PC-9 (cell line): ENCODE results near the gene TTC23. TPM values are rescaled to one million over a fixed set of nuclear protein-coding genes. Genes with fewer than 3 reads are reported as not detected.

ENCODE experiments used
- BruUV-seq: library from RNA; stranded (reverse); fragments of 400-500 nt; replicated peaks from 2 replicates; lab custom pipeline; 2021; lab: Mats Ljungman, UMichigan
- CTCF ChIA-PET: fragments of 300-600 bp; sonication (Branson Sonifier 250); formaldehyde crosslinking; loops from one replicate; lab custom pipeline; 2022; ENCODE audit warnings: antibody characterized with exemption; lab: Charles Lee
- POLR2A ChIA-PET: fragments of 300-600 bp; sonication (Branson Sonifier 250); formaldehyde crosslinking; loops from one replicate; lab custom pipeline; 2022; ENCODE audit warnings: antibody characterized with exemption; ENCODE audit not compliant: unreplicated experiment; lab: Charles Lee
- DNase-seq, 2 experiments: peaks; one replicate each; pipeline versions ENCODE4 v3.0.0 to v3.0.0-alpha.2; 2015 to 2022; ENCODE audit warnings: mixed read lengths in 1 of 2
- H2AFZ ChIP-seq: fragments of 200-600 bp; sonication (generic); 2 replicates; pipeline ENCODE4 v1.8.1; 2017; ENCODE audit warnings: antibody characterized with exemption
- H3F3A ChIP-seq: fragments of 200-600 bp; sonication (generic); 2 replicates; pipeline ENCODE4 v1.8.1; 2017; ENCODE audit warnings: antibody characterized with exemption, mild to moderate bottlenecking, low read depth; ENCODE audit not compliant: insufficient read depth
- H3K27ac ChIP-seq: fragments of 200-600 bp; sonication (generic); 2 replicates; pipeline ENCODE4 v1.6.1; 2016; ENCODE audit warnings: mixed run types
- H3K27me3 ChIP-seq: fragments of 200-600 bp; sonication (generic); 2 replicates; pipeline ENCODE4 v1.6.1; 2016; ENCODE audit warnings: low read depth, mixed run types; ENCODE audit not compliant: insufficient read depth
- H3K36me3 ChIP-seq: fragments of 200-600 bp; sonication (generic); 2 replicates; pipeline ENCODE4 v1.6.1; 2016; ENCODE audit warnings: low read depth, mixed run types
- H3K4me1 ChIP-seq: fragments of 200-600 bp; sonication (generic); replicated peaks from 2 replicates; pipeline ENCODE4 v1.6.1; 2016; ENCODE audit warnings: mixed run types; ENCODE audit not compliant: insufficient read depth
- H3K4me2 ChIP-seq: fragments of 200-600 bp; sonication (generic); 2 replicates; pipeline ENCODE4 v1.6.1; 2017; ENCODE audit warnings: mixed run types
- H3K4me3 ChIP-seq: fragments of 200-600 bp; sonication (generic); 2 replicates; pipeline ENCODE4 v1.6.1; 2016; ENCODE audit warnings: mixed run types
- H3K79me2 ChIP-seq: fragments of 200-600 bp; sonication (generic); 2 replicates; pipeline ENCODE4 v1.6.1; 2017; ENCODE audit warnings: low read depth, mixed run types
- H3K9me2 ChIP-seq: fragments of 200-600 bp; sonication (generic); 2 replicates; pipeline ENCODE4 v1.8.1; 2017; ENCODE audit warnings: mild to moderate bottlenecking; ENCODE audit not compliant: insufficient read depth
- H3K9me3 ChIP-seq: fragments of 200-600 bp; sonication (generic); 2 replicates; pipeline ENCODE4 v1.8.1; 2016; ENCODE audit warnings: low read depth; ENCODE audit not compliant: insufficient read depth
- H4K20me1 ChIP-seq: fragments of 200-600 bp; sonication (generic); 2 replicates; pipeline ENCODE4 v1.8.1; 2017; ENCODE audit not compliant: insufficient read depth
- CTCF ChIP-seq: fragments of 200-600 bp; sonication (generic); conservative IDR thresholded peaks from 2 replicates; pipeline ENCODE4 v1.6.1; 2017; ENCODE audit warnings: mixed run types, antibody characterized with exemption, mild to moderate bottlenecking, moderate library complexity
- EZH2 ChIP-seq: fragments of 200-600 bp; sonication (generic); IDR thresholded peaks from 2 replicates; pipeline ENCODE4 v1.8.0; 2017; ENCODE audit warnings: antibody characterized with exemption, low read depth
- intact Hi-C: fragments of 100-400 bp; cut with micrococcal nuclease; formaldehyde crosslinking; loops from one replicate; pipeline ENCODE4 v1.10.0; 2022; ENCODE audit not compliant: unreplicated experiment
- total RNA-seq: library from RNA; stranded (reverse); gene quantifications from 2 replicates; pipeline ENCODE4 v1.2.3, GENCODE V29; 2021

TTC23 gene
- total RNA-seq, 1 experiment from 2014 or later: 18.4 TPM

GRCh38 chr15:99250001-99250400, 620 bp upstream of the TTC23 start:
- DNase-seq: no peak
- Histone ChIP-seq H3K36me3 (no peaks in the 10 kb centered on the region), H4K20me1 (no peaks in the 10 kb centered on the region), H3K4me2 (peak overlapping the region; percentile 90), H3K9me2 (no peaks in the 10 kb centered on the region), H3K4me3 (peak overlapping the region; percentile 98), H3K4me1 (peaks cover 20% of the 10 kb centered on the region), H2AFZ (peak overlapping the region; percentile 91), H3F3A (peaks cover 8% of the 10 kb centered on the region; the same call in 1 of the 2 replicates), H3K27me3 (no peaks in the 10 kb centered on the region), H3K79me2 (peaks cover 27% of the 10 kb centered on the region), H3K27ac (peak overlapping the region; percentile 74), H3K9me3 (no peaks in the 10 kb centered on the region)
- ChIA-PET CTCF (interaction anchor here (0.6 kb wide), 1 partner anchor 483 kb away, joined by 3 read pairs; the partner anchor contains the start of gene LYSMD4), POLR2A (interaction anchor here (0.7 kb wide), 2 partner anchors 86 to 483 kb away, joined by 3 to 4 read pairs; partner anchors contain the start of gene LYSMD4)
- intact Hi-C loops: loop anchor here (10.0 kb wide), 1 partner anchor 605 kb away; the partner anchor contains the start of gene IGF1R
- no TSS peak for BruUV-seq
- TF ChIP-seq EZH2: no peak
- TF ChIP-seq CTCF: no peak

- H3K27ac ChIP-seq: no peak overlapping the region
- POLR2A ChIA-PET: no interaction called here
Measured at GRCh38 chr15:99248000-99248715, 1.2 kb downstream of the TTC23 start.

GRCh38 chr15:99247062-99247461, 2.3 kb downstream of the TTC23 start:
- no peak for TF ChIP-seq CTCF
- TF ChIP-seq EZH2: no peak
- Histone ChIP-seq H3F3A (peaks cover 8% of the 10 kb centered on the region; the same call in 1 of the 2 replicates), H3K27ac (no peak overlapping the region), H4K20me1 (no peaks in the 10 kb centered on the region), H2AFZ (no peak overlapping the region), H3K4me3 (no peak overlapping the region), H3K27me3 (no peaks in the 10 kb centered on the region), H3K36me3 (0 out of 2 replicates have a peak, but pooled peaks cover 4% of the 10 kb centered on the region), H3K79me2 (peaks cover 27% of the 10 kb centered on the region), H3K9me2 (no peaks in the 10 kb centered on the region), H3K9me3 (no peaks in the 10 kb centered on the region), H3K4me1 (peaks cover 12% of the 10 kb centered on the region), H3K4me2 (no peak overlapping the region)
- ChIA-PET CTCF (no interaction called here), POLR2A (no interaction called here)
- intact Hi-C loops: no loop called here
- no TSS peak for BruUV-seq
- DNase-seq: no peak

More at GRCh38 chr15:99248000-99248715, 1.2 kb downstream of the TTC23 start:
- H3K4me1 ChIP-seq: peaks cover 20% of the 10 kb centered on the region
- TF ChIP-seq EZH2 (no peak), CTCF (no peak)
- H3K4me2 ChIP-seq: peak overlapping the region; percentile 90
- H3K27me3 ChIP-seq: no peaks in the 10 kb centered on the region
- BruUV-seq: no TSS peak
- DNase-seq: no peak
- intact Hi-C loops: no loop called here
- H3F3A ChIP-seq: peaks cover 8% of the 10 kb centered on the region; the same call in 1 of the 2 replicates
- CTCF ChIA-PET: no interaction called here
- no peaks in the 10 kb centered on the region for H3K9me2 ChIP-seq
- no peaks in the 10 kb centered on the region for H4K20me1 ChIP-seq
- no peaks in the 10 kb centered on the region for H3K9me3 ChIP-seq
- H3K4me3 ChIP-seq: peak overlapping the region; percentile 98
- no peaks in the 10 kb centered on the region for H3K36me3 ChIP-seq
- peaks cover 27% of the 10 kb centered on the region for H3K79me2 ChIP-seq
- H2AFZ ChIP-seq: peak overlapping the region; percentile 53; the same call in 1 of the 2 replicates
